ENCODE measurements around the gene PTPRK. TPM values are rescaled to one million over a fixed set of nuclear protein-coding genes. Genes with fewer than 3 reads are reported as not detected.

The PTPRK gene
- total RNA-seq, 4 donors from 2014 or later = 40.1 to 82.0 (median 57.6) TPM

DNA sequence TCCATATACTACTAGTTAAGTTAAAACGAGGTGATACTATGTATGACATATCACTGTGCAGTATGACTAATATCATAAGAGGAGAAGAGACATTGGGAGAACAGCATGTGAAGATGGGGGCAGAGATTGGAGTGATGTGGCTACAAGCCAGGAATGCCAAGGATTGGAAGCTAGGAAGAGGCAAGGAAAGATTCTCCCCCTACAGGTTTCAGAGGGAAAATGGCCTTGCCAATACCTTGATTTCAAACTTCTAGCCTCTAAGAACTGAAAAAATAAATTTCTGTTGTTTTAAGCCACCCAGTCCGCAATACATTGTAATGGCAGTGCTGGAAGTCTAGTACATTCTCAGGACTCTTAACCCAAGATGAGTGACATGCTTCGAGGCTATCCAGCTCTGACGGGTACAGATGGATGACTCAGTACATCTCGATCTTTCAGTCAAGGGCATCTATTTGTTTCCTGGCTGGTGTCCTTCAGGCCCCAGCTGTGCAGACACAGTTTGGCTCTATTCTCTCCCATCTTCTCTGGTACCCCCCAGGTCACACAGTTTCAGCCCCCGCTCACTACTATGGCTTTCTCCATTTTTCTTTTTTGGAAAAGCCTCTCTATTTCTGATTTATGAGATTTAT is 564.0 kb downstream of the PTPRK start:
- Histone ChIP-seq H3K36me3 (no peaks in the 10 kb centered on the region), H3K27ac (no peak overlapping the region), H3K9me3 (no peaks in the 10 kb centered on the region), H3K27me3 (no peaks in the 10 kb centered on the region), H3K4me1 (no peaks in the 10 kb centered on the region), H3K4me3 (no peak overlapping the region)
- DNase-seq (ENCODE audit: low spot score in 2 of 2) = no peak
- no peak for TF ChIP-seq POLR2AphosphoS5 (IDR thresholded peaks at IDR 0.05)
- no peak for TF ChIP-seq POLR2A (IDR thresholded peaks at IDR 0.05)
- TF ChIP-seq, protein P1, sequence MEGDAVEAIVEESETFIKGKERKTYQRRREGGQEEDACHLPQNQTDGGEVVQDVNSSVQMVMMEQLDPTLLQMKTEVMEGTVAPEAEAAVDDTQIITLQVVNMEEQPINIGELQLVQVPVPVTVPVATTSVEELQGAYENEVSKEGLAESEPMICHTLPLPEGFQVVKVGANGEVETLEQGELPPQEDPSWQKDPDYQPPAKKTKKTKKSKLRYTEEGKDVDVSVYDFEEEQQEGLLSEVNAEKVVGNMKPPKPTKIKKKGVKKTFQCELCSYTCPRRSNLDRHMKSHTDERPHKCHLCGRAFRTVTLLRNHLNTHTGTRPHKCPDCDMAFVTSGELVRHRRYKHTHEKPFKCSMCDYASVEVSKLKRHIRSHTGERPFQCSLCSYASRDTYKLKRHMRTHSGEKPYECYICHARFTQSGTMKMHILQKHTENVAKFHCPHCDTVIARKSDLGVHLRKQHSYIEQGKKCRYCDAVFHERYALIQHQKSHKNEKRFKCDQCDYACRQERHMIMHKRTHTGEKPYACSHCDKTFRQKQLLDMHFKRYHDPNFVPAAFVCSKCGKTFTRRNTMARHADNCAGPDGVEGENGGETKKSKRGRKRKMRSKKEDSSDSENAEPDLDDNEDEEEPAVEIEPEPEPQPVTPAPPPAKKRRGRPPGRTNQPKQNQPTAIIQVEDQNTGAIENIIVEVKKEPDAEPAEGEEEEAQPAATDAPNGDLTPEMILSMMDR (IDR thresholded peaks at IDR 0.05) = no peak
- no peak for TF ChIP-seq EP300 (IDR thresholded peaks at IDR 0.05)
- 78% methylated on average over 6 of the region's 6 CpGs for WGBS

DNA sequence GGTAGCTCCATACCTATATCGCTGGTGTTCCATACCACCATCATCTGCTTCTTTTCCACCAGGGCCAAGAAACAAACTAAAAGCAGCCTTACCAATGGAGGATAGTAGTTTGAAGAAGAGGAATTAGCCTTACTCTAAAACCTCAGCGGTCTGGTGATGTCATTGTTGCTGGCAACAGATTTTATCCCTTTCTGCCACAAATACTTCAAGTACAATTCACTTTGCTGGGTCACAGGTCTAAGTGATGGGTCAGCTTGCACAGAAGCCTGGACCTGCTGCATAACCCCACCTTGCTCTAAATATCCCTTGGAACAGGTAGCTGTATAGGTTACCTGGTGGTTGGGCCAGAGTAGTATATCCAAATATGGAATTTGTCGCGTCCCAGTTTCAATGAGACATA is 566.3 kb downstream of the PTPRK start:
- 100% methylated on average over 4 of the region's 4 CpGs for WGBS
- TF ChIP-seq, protein P1 (IDR thresholded peaks at IDR 0.05) = no peak
- TF ChIP-seq POLR2AphosphoS5 (IDR thresholded peaks at IDR 0.05) (no peak), POLR2A (IDR thresholded peaks at IDR 0.05) (no peak), EP300 (IDR thresholded peaks at IDR 0.05) (no peak)
- DNase-seq (ENCODE audit: low spot score in 2 of 2) = no peak
- no peak overlapping the region for H3K4me3 ChIP-seq
- no peak overlapping the region for H3K27ac ChIP-seq
- no peaks in the 10 kb centered on the region for H3K27me3 ChIP-seq
- H3K36me3 ChIP-seq = no peaks in the 10 kb centered on the region
- H3K9me3 ChIP-seq = no peaks in the 10 kb centered on the region
- H3K4me1 ChIP-seq = no peaks in the 10 kb centered on the region

DNA sequence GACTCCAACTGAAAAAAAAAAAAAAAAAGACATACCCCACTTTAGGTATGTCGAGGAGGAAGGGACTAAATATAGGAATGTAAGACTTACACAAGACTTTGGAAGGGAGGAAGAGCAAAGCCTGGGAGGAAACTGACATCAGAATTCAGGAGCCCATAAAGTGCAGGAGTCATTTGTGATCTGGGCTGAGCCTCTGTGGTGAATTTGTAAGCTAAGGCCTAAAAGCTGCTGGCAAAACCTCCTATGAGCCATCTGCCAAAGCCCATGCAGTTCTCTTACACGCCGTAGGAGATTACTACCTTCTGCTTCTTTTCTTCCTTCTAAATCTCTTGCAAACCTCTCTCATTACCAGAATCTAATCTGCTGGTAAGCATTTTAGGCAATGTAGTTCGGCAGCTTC is 567.6 kb downstream of the PTPRK start:
- no peak for DNase-seq (ENCODE audit: low spot score in 2 of 2)
- Histone ChIP-seq H3K27ac (no peak overlapping the region), H3K27me3 (no peaks in the 10 kb centered on the region), H3K4me1 (no peaks in the 10 kb centered on the region), H3K36me3 (no peaks in the 10 kb centered on the region), H3K4me3 (no peak overlapping the region), H3K9me3 (no peaks in the 10 kb centered on the region)
- TF ChIP-seq EP300 (IDR thresholded peaks at IDR 0.05) (no peak), POLR2A (IDR thresholded peaks at IDR 0.05) (no peak), POLR2AphosphoS5 (IDR thresholded peaks at IDR 0.05) (no peak)
- TF ChIP-seq, protein P1 (IDR thresholded peaks at IDR 0.05) = no peak
- 82% methylated on average over 4 of the region's 4 CpGs for WGBS

DNA sequence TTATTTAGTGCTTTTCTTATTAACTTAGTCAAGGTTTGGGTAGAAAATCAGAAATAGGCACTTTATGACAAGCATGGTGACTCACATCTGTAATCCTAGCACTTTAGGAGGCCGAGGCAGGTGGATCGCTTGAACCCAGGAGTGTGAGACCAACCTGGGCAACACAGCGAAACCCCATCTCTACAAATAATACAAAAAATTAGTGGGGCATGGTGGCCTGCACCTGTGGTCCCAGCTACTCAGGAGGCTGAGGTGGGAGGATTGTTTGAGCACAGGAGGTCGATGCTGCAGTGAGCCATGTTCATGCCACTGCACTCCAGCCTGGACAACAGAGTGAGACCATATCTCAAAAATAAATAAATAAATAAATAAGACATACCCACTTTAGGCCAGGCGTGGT is 568.2 kb downstream of the PTPRK start:
- 96% methylated on average over 5 of the region's 5 CpGs for WGBS
- H3K27ac ChIP-seq = no peak overlapping the region
- TF ChIP-seq POLR2AphosphoS5 (IDR thresholded peaks at IDR 0.05) (no peak), POLR2A (IDR thresholded peaks at IDR 0.05) (no peak), EP300 (IDR thresholded peaks at IDR 0.05) (no peak)
- TF ChIP-seq, protein P1 (IDR thresholded peaks at IDR 0.05) = no peak

DNA sequence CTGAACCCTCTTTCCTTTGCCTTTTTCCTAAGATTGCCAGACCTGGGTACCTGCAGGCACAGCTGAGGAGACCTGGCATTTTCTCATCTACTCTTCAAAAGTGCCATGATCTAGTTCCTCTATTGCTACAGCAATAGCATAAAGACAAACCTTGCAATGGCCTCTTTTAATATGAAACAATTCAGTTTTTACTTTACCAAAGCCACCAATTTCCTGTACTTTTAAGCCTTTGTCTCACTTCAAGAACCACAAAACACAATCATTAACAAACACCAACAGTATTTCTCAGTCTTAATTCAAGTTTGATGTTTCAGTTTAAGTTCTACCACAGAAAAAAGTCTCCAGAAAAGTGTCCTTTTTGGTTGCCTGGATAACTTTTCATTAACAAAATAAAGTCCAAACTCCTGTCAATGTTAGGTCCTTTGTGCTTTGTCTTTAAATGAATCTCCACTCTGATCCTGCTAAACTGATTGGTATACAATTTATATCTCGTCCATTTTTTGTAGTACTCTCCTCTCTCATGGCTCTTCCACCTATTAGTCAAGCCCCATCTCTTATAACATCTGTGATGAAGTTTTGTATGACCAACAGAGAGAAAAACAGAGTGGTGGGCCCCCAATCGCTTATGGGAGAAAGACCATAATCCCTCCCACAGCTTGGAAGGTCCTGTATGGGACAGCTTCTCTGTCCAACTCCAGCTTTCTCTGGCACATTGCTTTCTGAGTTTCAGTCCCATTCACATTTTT is 569.1 kb downstream of the PTPRK start:
- Histone ChIP-seq H3K9me3 (no peaks in the 10 kb centered on the region), H3K27me3 (no peaks in the 10 kb centered on the region), H3K27ac (no peak overlapping the region), H3K4me3 (no peak overlapping the region), H3K4me1 (no peaks in the 10 kb centered on the region), H3K36me3 (no peaks in the 10 kb centered on the region)
- DNase-seq (ENCODE audit: low spot score in 2 of 2) = no peak
- TF ChIP-seq, protein P1 (IDR thresholded peaks at IDR 0.05) = no peak
- TF ChIP-seq EP300 (IDR thresholded peaks at IDR 0.05) = no peak
- TF ChIP-seq POLR2AphosphoS5 (IDR thresholded peaks at IDR 0.05) = no peak
- 76% methylated on average over 2 of the region's 2 CpGs for WGBS

More for the DNA sequence above, 568.2 kb downstream of the PTPRK start:
- no peak for DNase-seq (ENCODE audit: low spot score in 2 of 2)
- H3K4me3 ChIP-seq = no peak overlapping the region
- no peaks in the 10 kb centered on the region for H3K9me3 ChIP-seq
- no peaks in the 10 kb centered on the region for H3K4me1 ChIP-seq
- no peaks in the 10 kb centered on the region for H3K27me3 ChIP-seq
- no peaks in the 10 kb centered on the region for H3K36me3 ChIP-seq

Data from suprapubic skin (tissue), 4 donors.